Measurements from ENCODE around the gene COTL1. TPM values are rescaled to one million over a fixed set of nuclear protein-coding genes. Genes with fewer than 3 reads are reported as not detected.

The COTL1 gene
- total and polyA plus RNA-seq, 2 of the 13 experiments (the other 11 are each of a cell fraction or from before 2014, with no cell fraction given): 8.7 to 16.9 TPM

DNA sequence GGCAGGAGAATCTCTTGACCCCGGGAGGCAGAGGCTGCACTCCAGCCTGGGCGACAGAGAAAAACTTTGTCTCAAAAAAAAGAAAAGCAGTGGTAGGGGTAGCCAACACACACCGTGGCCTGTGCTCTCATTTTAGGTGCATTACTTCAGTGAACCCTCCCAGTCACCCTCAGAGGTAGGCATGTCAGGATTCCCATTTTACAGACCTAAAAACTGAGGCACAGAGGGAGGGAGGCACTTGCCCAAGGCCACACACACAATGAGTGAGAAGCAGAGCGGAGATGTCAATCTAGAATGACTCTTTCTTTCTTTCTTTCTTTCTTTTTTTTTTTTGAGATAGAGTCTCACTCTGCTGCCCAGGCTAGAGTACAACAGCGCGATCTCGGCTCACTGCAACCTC, 5.2 kb downstream of the COTL1 start:
- no peak overlapping the region for H3K4me3 ChIP-seq (replicated peaks in 1 of 3; ENCODE audit: insufficient read depth in 1 of 3, low read depth in 2 of 3, low read length in 3 of 3)
- POLR2A ChIA-PET: no interaction called here

More for the DNA sequence above, 5.2 kb downstream of the COTL1 start:
- CTCF ChIA-PET (ENCODE audit: low intra/inter-chr PET ratio, low total read pairs): no interaction called here
- H3K36me3 ChIP-seq (replicated peaks in 1 of 2; ENCODE audit: control insufficient read depth in 1 of 2, insufficient read depth in 2 of 2, low read length in 2 of 2): peaks cover 0 to 1% of the 10 kb centered on the region in 2 experiments; a peak in 2 of 5 replicates
- no peaks in the 10 kb centered on the region; a peak in 1 of 5 replicates for H3K27me3 ChIP-seq (ENCODE audit: control insufficient read depth in 1 of 2, insufficient read depth in 2 of 2, low read length in 2 of 2)
- H3K4me2 ChIP-seq (ENCODE audit: low read depth, low read length): no peak overlapping the region
- WGBS (ENCODE audit: low lambda C conversion rate): 96% methylated on average over 7 of the region's 7 CpGs
- BruUV-seq (replicated peaks): no TSS peak
- intact Hi-C loops (cut with micrococcal nuclease; ENCODE audit: unreplicated experiment) (no loop called here), in situ Hi-C loops (cut with HindIII; ENCODE audit: extremely low pct_ligation_motif_present, low pct_unique_long_range_greater_than_20kb) (no loop called here)
- no peak for DNase-seq (ENCODE audit: low spot score)
- peaks cover 20% of the 10 kb centered on the region for H3K4me1 ChIP-seq (ENCODE audit: insufficient read depth, low read length)
- no peaks in the 10 kb centered on the region for H3K79me2 ChIP-seq (ENCODE audit: insufficient read depth, low read length)
- no peak overlapping the region for H3K27ac ChIP-seq (ENCODE audit: extremely low read length, insufficient read depth, low read length)
- TF ChIP-seq ZMYM3 (CRISPR knock-in tag; IDR thresholded peaks at IDR 0.05) (0 out of 2 replicates have a peak, but pooled peaks have one; percentile 15), HOXA9 (CRISPR knock-in tag; IDR thresholded peaks at IDR 0.05; ENCODE audit: borderline replicate concordance) (no peak), MBD4 (IDR thresholded peaks at IDR 0.05; ENCODE audit: borderline replicate concordance, low read length) (no peak), ZNF629 (CRISPR knock-in tag; conservative IDR thresholded peaks at IDR 0.05) (peak; percentile 81), SP2 (CRISPR knock-in tag; IDR thresholded peaks at IDR 0.05) (no peak), ZNF598 (CRISPR knock-in tag; IDR thresholded peaks at IDR 0.05; ENCODE audit: borderline replicate concordance) (no peak), RFX5 (IDR thresholded peaks at IDR 0.05; ENCODE audit: low read depth, low read length) (no peak), ZNF20 (CRISPR knock-in tag; IDR thresholded peaks at IDR 0.05) (no peak), CEBPG (CRISPR knock-in tag; IDR thresholded peaks at IDR 0.05) (no peak), MAFK (conservative IDR thresholded peaks at IDR 0.05 in 1 of 2, IDR thresholded peaks at IDR 0.05 in 1 of 2; ENCODE audit: low read length in 2 of 2) (no peak), ZNF335 (CRISPR knock-in tag; IDR thresholded peaks at IDR 0.05) (no peak)
- TF ChIP-seq, protein P1, sequence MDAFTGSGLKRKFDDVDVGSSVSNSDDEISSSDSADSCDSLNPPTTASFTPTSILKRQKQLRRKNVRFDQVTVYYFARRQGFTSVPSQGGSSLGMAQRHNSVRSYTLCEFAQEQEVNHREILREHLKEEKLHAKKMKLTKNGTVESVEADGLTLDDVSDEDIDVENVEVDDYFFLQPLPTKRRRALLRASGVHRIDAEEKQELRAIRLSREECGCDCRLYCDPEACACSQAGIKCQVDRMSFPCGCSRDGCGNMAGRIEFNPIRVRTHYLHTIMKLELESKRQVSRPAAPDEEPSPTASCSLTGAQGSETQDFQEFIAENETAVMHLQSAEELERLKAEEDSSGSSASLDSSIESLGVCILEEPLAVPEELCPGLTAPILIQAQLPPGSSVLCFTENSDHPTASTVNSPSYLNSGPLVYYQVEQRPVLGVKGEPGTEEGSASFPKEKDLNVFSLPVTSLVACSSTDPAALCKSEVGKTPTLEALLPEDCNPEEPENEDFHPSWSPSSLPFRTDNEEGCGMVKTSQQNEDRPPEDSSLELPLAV (CRISPR knock-in tag; conservative IDR thresholded peaks at IDR 0.05; ENCODE audit: low read depth): no peak
- TF ChIP-seq, protein P2, sequence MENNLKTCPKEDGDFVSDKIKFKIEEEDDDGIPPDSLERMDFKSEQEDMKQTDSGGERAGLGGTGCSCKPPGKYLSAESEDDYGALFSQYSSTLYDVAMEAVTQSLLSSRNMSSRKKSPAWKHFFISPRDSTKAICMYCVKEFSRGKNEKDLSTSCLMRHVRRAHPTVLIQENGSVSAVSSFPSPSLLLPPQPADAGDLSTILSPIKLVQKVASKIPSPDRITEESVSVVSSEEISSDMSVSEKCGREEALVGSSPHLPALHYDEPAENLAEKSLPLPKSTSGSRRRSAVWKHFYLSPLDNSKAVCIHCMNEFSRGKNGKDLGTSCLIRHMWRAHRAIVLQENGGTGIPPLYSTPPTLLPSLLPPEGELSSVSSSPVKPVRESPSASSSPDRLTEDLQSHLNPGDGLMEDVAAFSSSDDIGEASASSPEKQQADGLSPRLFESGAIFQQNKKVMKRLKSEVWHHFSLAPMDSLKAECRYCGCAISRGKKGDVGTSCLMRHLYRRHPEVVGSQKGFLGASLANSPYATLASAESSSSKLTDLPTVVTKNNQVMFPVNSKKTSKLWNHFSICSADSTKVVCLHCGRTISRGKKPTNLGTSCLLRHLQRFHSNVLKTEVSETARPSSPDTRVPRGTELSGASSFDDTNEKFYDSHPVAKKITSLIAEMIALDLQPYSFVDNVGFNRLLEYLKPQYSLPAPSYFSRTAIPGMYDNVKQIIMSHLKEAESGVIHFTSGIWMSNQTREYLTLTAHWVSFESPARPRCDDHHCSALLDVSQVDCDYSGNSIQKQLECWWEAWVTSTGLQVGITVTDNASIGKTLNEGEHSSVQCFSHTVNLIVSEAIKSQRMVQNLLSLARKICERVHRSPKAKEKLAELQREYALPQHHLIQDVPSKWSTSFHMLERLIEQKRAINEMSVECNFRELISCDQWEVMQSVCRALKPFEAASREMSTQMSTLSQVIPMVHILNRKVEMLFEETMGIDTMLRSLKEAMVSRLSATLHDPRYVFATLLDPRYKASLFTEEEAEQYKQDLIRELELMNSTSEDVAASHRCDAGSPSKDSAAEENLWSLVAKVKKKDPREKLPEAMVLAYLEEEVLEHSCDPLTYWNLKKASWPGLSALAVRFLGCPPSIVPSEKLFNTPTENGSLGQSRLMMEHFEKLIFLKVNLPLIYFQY (CRISPR knock-in tag; IDR thresholded peaks at IDR 0.05; ENCODE audit: borderline replicate concordance): no peak
- TF ChIP-seq, protein P3, sequence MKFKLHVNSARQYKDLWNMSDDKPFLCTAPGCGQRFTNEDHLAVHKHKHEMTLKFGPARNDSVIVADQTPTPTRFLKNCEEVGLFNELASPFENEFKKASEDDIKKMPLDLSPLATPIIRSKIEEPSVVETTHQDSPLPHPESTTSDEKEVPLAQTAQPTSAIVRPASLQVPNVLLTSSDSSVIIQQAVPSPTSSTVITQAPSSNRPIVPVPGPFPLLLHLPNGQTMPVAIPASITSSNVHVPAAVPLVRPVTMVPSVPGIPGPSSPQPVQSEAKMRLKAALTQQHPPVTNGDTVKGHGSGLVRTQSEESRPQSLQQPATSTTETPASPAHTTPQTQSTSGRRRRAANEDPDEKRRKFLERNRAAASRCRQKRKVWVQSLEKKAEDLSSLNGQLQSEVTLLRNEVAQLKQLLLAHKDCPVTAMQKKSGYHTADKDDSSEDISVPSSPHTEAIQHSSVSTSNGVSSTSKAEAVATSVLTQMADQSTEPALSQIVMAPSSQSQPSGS (CRISPR knock-in tag; IDR thresholded peaks at IDR 0.05): no peak
- TF ChIP-seq, protein P4, sequence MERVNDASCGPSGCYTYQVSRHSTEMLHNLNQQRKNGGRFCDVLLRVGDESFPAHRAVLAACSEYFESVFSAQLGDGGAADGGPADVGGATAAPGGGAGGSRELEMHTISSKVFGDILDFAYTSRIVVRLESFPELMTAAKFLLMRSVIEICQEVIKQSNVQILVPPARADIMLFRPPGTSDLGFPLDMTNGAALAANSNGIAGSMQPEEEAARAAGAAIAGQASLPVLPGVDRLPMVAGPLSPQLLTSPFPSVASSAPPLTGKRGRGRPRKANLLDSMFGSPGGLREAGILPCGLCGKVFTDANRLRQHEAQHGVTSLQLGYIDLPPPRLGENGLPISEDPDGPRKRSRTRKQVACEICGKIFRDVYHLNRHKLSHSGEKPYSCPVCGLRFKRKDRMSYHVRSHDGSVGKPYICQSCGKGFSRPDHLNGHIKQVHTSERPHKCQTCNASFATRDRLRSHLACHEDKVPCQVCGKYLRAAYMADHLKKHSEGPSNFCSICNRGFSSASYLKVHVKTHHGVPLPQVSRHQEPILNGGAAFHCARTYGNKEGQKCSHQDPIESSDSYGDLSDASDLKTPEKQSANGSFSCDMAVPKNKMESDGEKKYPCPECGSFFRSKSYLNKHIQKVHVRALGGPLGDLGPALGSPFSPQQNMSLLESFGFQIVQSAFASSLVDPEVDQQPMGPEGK (CRISPR knock-in tag; IDR thresholded peaks at IDR 0.05): no peak
- no peak overlapping the region for H2AFZ ChIP-seq (ENCODE audit: low read length)
- ATAC-seq: no peak
- H3K9ac ChIP-seq (ENCODE audit: insufficient read depth, low read depth, low read length): no peak overlapping the region
- no peaks in the 10 kb centered on the region; the same call in 1 of the 2 replicates for H4K20me1 ChIP-seq (ENCODE audit: insufficient read depth, low read length)
- no peak for FAIRE-seq
- no peaks in the 10 kb centered on the region for H3K9me3 ChIP-seq (ENCODE audit: low read length)
